ENCODE results near the gene UBQLN1.

UBQLN1 gene

GRCh38 chr9:83655433-83655832 is 52.3 kb downstream of the UBQLN1 start:
- Histone ChIP-seq H3K27me3 (replicated peaks; ENCODE audit: control insufficient read depth, insufficient read depth, low read length) (no peaks in the 10 kb centered on the region), H3K9me3 (ENCODE audit: control insufficient read depth, low read length) (no peaks in the 10 kb centered on the region), H3K9ac (ENCODE audit: low read length) (no peak overlapping the region), H3K36me3 (ENCODE audit: control insufficient read depth, insufficient read depth, low read length, severe bottlenecking) (peaks cover 96% of the 10 kb centered on the region), H3K4me3 (ENCODE audit: low read length) (no peak overlapping the region), H3K4me1 (ENCODE audit: control insufficient read depth, insufficient read depth, low read length) (peaks cover 5% of the 10 kb centered on the region)
- no peak for DNase-seq (ENCODE audit: low read depth)

DNA sequence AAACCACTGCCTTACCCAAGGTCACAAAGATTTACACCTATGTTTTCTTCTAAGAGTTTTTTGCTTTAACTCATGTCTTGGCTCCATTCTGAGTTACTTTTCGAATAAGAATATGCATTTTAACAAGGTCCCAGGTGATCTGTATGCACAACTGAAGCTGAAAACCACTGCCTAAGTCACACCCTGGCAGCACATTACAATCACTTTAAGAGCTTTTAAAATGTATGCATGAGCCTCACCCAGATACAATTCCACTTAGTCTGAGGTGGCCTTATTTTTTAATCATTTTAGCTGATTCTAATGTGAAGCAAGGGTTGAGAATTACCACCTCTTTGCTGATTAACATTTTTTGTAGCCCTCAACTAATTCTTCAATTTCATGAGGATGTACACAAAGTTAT is 55.3 kb downstream of the UBQLN1 start:
- no peak overlapping the region for H3K9ac ChIP-seq (ENCODE audit: low read length)
- no peak for DNase-seq (ENCODE audit: low read depth)
- no peaks in the 10 kb centered on the region for H3K9me3 ChIP-seq (ENCODE audit: control insufficient read depth, low read length)
- H3K36me3 ChIP-seq (ENCODE audit: control insufficient read depth, insufficient read depth, low read length, severe bottlenecking), result peaks cover 82% of the 10 kb centered on the region
- H3K4me3 ChIP-seq (ENCODE audit: low read length), result no peak overlapping the region
- H3K27me3 ChIP-seq (replicated peaks; ENCODE audit: control insufficient read depth, insufficient read depth, low read length), result no peaks in the 10 kb centered on the region
- no peaks in the 10 kb centered on the region for H3K4me1 ChIP-seq (ENCODE audit: control insufficient read depth, insufficient read depth, low read length)

GRCh38 chr9:83651558-83651957 is 56.2 kb downstream of the UBQLN1 start:
- Histone ChIP-seq H3K27me3 (replicated peaks; ENCODE audit: control insufficient read depth, insufficient read depth, low read length) (no peaks in the 10 kb centered on the region), H3K9me3 (ENCODE audit: control insufficient read depth, low read length) (no peaks in the 10 kb centered on the region), H3K9ac (ENCODE audit: low read length) (no peak overlapping the region), H3K4me3 (ENCODE audit: low read length) (no peak overlapping the region), H3K4me1 (ENCODE audit: control insufficient read depth, insufficient read depth, low read length) (no peaks in the 10 kb centered on the region), H3K36me3 (ENCODE audit: control insufficient read depth, insufficient read depth, low read length, severe bottlenecking) (peaks cover 78% of the 10 kb centered on the region)
- DNase-seq (ENCODE audit: low read depth), result no peak

GRCh38 chr9:83649515-83649914 is 58.2 kb downstream of the UBQLN1 start:
- Histone ChIP-seq H3K27me3 (replicated peaks; ENCODE audit: control insufficient read depth, insufficient read depth, low read length) (no peaks in the 10 kb centered on the region), H3K4me1 (ENCODE audit: control insufficient read depth, insufficient read depth, low read length) (no peaks in the 10 kb centered on the region), H3K9ac (ENCODE audit: low read length) (no peak overlapping the region), H3K9me3 (ENCODE audit: control insufficient read depth, low read length) (no peaks in the 10 kb centered on the region), H3K36me3 (ENCODE audit: control insufficient read depth, insufficient read depth, low read length, severe bottlenecking) (peaks cover 67% of the 10 kb centered on the region), H3K4me3 (ENCODE audit: low read length) (no peak overlapping the region)
- no peak for DNase-seq (ENCODE audit: low read depth)

DNA sequence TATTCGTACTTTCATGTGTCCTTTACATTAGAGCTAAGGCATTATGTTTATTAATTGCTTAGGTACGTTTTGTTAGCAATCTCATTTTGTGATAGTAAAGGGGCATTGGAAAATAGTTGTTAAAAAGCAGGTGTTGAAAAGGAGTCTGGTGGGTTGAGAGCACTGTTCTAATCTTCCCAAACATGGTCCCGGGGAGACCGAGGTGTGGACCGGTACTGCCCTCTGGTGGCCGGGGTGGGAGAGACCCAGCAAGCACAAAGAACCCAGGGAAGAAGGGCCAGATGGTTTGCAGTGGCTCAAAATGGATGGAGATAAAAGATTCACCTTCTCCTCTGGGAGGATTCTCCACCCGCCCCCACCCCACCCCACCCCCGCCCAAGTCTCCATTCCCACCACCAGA is 58.7 kb downstream of the UBQLN1 start:
- no peaks in the 10 kb centered on the region for H3K27me3 ChIP-seq (replicated peaks; ENCODE audit: control insufficient read depth, insufficient read depth, low read length)
- H3K4me3 ChIP-seq (ENCODE audit: low read length), result no peak overlapping the region
- H3K9ac ChIP-seq (ENCODE audit: low read length), result no peak overlapping the region
- no peaks in the 10 kb centered on the region for H3K9me3 ChIP-seq (ENCODE audit: control insufficient read depth, low read length)
- DNase-seq (ENCODE audit: low read depth), result peak; percentile 66
- no peaks in the 10 kb centered on the region for H3K4me1 ChIP-seq (ENCODE audit: control insufficient read depth, insufficient read depth, low read length)
- H3K36me3 ChIP-seq (ENCODE audit: control insufficient read depth, insufficient read depth, low read length, severe bottlenecking), result peaks cover 63% of the 10 kb centered on the region

- Histone ChIP-seq H3K9ac (ENCODE audit: low read length) (no peak overlapping the region), H3K36me3 (ENCODE audit: control insufficient read depth, insufficient read depth, low read length, severe bottlenecking) (peaks cover 44% of the 10 kb centered on the region), H3K9me3 (ENCODE audit: control insufficient read depth, low read length) (no peaks in the 10 kb centered on the region), H3K4me3 (ENCODE audit: low read length) (no peak overlapping the region), H3K27me3 (replicated peaks; ENCODE audit: control insufficient read depth, insufficient read depth, low read length) (no peaks in the 10 kb centered on the region), H3K4me1 (ENCODE audit: control insufficient read depth, insufficient read depth, low read length) (no peaks in the 10 kb centered on the region)
- no peak for DNase-seq (ENCODE audit: low read depth)
Measured at GRCh38 chr9:83646500-83647239, 61.1 kb downstream of the UBQLN1 start.

GRCh38 chr9:83642793-83643192 is 65.0 kb downstream of the UBQLN1 start:
- Histone ChIP-seq H3K27me3 (replicated peaks; ENCODE audit: control insufficient read depth, insufficient read depth, low read length) (no peaks in the 10 kb centered on the region), H3K9me3 (ENCODE audit: control insufficient read depth, low read length) (no peaks in the 10 kb centered on the region), H3K36me3 (ENCODE audit: control insufficient read depth, insufficient read depth, low read length, severe bottlenecking) (peaks cover 23% of the 10 kb centered on the region), H3K4me1 (ENCODE audit: control insufficient read depth, insufficient read depth, low read length) (no peaks in the 10 kb centered on the region), H3K4me3 (ENCODE audit: low read length) (no peak overlapping the region), H3K9ac (ENCODE audit: low read length) (no peak overlapping the region)
- no peak for DNase-seq (ENCODE audit: low read depth)

- H3K36me3 ChIP-seq (ENCODE audit: control insufficient read depth, insufficient read depth, low read length, severe bottlenecking), result peaks cover 13% of the 10 kb centered on the region
- no peak for DNase-seq (ENCODE audit: low read depth)
- no peaks in the 10 kb centered on the region for H3K9me3 ChIP-seq (ENCODE audit: control insufficient read depth, low read length)
Measured at GRCh38 chr9:83639266-83639665, 68.5 kb downstream of the UBQLN1 start.

DNA sequence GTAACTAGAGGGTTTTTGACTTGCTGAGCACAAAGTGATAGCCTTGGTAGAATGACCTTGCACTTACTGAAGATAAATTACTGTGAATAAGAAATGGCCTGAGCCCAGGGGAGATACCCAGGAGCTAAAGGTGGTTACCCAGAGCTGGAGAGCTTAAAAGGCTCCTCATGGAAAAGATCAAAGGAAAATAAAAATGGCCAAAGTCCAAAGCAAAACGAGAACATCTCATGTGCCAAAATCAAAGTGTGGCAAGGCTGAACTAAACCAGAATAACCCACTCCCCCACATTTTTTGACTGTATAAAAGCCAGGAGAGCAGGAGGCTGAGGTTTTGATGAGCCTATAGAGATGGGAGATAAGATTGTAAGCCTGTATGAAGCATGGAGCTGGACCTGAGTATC is 70.4 kb downstream of the UBQLN1 start:
- DNase-seq (ENCODE audit: low read depth), result no peak
- Histone ChIP-seq H3K4me3 (ENCODE audit: low read length) (no peak overlapping the region), H3K9me3 (ENCODE audit: control insufficient read depth, low read length) (no peaks in the 10 kb centered on the region), H3K9ac (ENCODE audit: low read length) (no peak overlapping the region), H3K27me3 (replicated peaks; ENCODE audit: control insufficient read depth, insufficient read depth, low read length) (no peaks in the 10 kb centered on the region), H3K4me1 (ENCODE audit: control insufficient read depth, insufficient read depth, low read length) (no peaks in the 10 kb centered on the region), H3K36me3 (ENCODE audit: control insufficient read depth, insufficient read depth, low read length, severe bottlenecking) (peaks cover 13% of the 10 kb centered on the region)

More at GRCh38 chr9:83639266-83639665, 68.5 kb downstream of the UBQLN1 start:
- Histone ChIP-seq H3K4me1 (ENCODE audit: control insufficient read depth, insufficient read depth, low read length) (no peaks in the 10 kb centered on the region), H3K9ac (ENCODE audit: low read length) (no peak overlapping the region), H3K27me3 (replicated peaks; ENCODE audit: control insufficient read depth, insufficient read depth, low read length) (no peaks in the 10 kb centered on the region), H3K4me3 (ENCODE audit: low read length) (no peak overlapping the region)

GRCh38 chr9:83636813-83637212 is 70.9 kb downstream of the UBQLN1 start:
- Histone ChIP-seq H3K27me3 (replicated peaks; ENCODE audit: control insufficient read depth, insufficient read depth, low read length) (no peaks in the 10 kb centered on the region), H3K9me3 (ENCODE audit: control insufficient read depth, low read length) (no peaks in the 10 kb centered on the region), H3K9ac (ENCODE audit: low read length) (no peak overlapping the region), H3K4me3 (ENCODE audit: low read length) (no peak overlapping the region), H3K4me1 (ENCODE audit: control insufficient read depth, insufficient read depth, low read length) (no peaks in the 10 kb centered on the region), H3K36me3 (ENCODE audit: control insufficient read depth, insufficient read depth, low read length, severe bottlenecking) (peaks cover 11% of the 10 kb centered on the region)
- no peak for DNase-seq (ENCODE audit: low read depth)

- Histone ChIP-seq H3K9ac (ENCODE audit: low read length) (no peak overlapping the region), H3K27me3 (replicated peaks; ENCODE audit: control insufficient read depth, insufficient read depth, low read length) (no peaks in the 10 kb centered on the region), H3K36me3 (ENCODE audit: control insufficient read depth, insufficient read depth, low read length, severe bottlenecking) (peaks cover 9% of the 10 kb centered on the region), H3K4me3 (ENCODE audit: low read length) (no peak overlapping the region), H3K4me1 (ENCODE audit: control insufficient read depth, insufficient read depth, low read length) (no peaks in the 10 kb centered on the region), H3K9me3 (ENCODE audit: control insufficient read depth, low read length) (no peaks in the 10 kb centered on the region)
- no peak for DNase-seq (ENCODE audit: low read depth)
Measured at GRCh38 chr9:83633676-83634075, 74.1 kb downstream of the UBQLN1 start.

- H3K27me3 ChIP-seq (replicated peaks; ENCODE audit: control insufficient read depth, insufficient read depth, low read length), result no peaks in the 10 kb centered on the region
- H3K9me3 ChIP-seq (ENCODE audit: control insufficient read depth, low read length), result no peaks in the 10 kb centered on the region
- H3K9ac ChIP-seq (ENCODE audit: low read length), result no peak overlapping the region
- H3K4me3 ChIP-seq (ENCODE audit: low read length), result no peak overlapping the region
- no peaks in the 10 kb centered on the region for H3K4me1 ChIP-seq (ENCODE audit: control insufficient read depth, insufficient read depth, low read length)
- peaks cover 9% of the 10 kb centered on the region for H3K36me3 ChIP-seq (ENCODE audit: control insufficient read depth, insufficient read depth, low read length, severe bottlenecking)
- DNase-seq (ENCODE audit: low read depth), result no peak
Measured at GRCh38 chr9:83633255-83633654, 74.5 kb downstream of the UBQLN1 start.
